GM12892 (cell line): ENCODE data around the gene LHFPL3.

Source experiments
- POLR2A ChIP-seq: IDR thresholded peaks from 2 replicates; pipeline ENCODE4 v1.6.1; 2011; ENCODE audit warnings: low read depth, low read length, control low read depth
- POLR2AphosphoS5 ChIP-seq: IDR thresholded peaks from 2 replicates; pipeline ENCODE4 v1.6.1; 2011; ENCODE audit warnings: low read depth, low read length, control low read depth
- TAF1 ChIP-seq: IDR thresholded peaks from 2 replicates; pipeline ENCODE4 v1.6.1; 2011; ENCODE audit warnings: low read depth, mild to moderate bottlenecking, control low read depth, low read length, borderline replicate concordance

- TF ChIP-seq TAF1 (no peak), POLR2A (no peak), POLR2AphosphoS5 (no peak)
Observed at GRCh38 chr7:104946338-104946737, 617.9 kb downstream of the LHFPL3 start.
